SK-N-SH treated with all-trans-retinoic acid at 6 μM for 48 hours (cell line): ENCODE measurements around the gene CEACAM16.

Experiments
- ARNTL ChIP-seq: fragments of 450-650 bp; formaldehyde crosslinking; IDR thresholded peaks from 2 replicates; pipeline ENCODE4 v1.5.0; 2020; ENCODE audit warnings: low read depth, mild to moderate bottlenecking, moderate library complexity, borderline replicate concordance
- BACH2 ChIP-seq: fragments of 250-450 bp; sonication (Bioruptor Pico); IDR thresholded peaks from 2 replicates; pipeline ENCODE4 v1.9.0; 2021; ENCODE audit warnings: mild to moderate bottlenecking, borderline replicate concordance
- CSRNP3 ChIP-seq: fragments of 250-450 bp; sonication (Bioruptor Pico); IDR thresholded peaks from 2 replicates; pipeline ENCODE4 v1.5.1; 2021; ENCODE audit warnings: mild to moderate bottlenecking, moderate library complexity
- PPARA ChIP-seq: fragments of 250-450 bp; sonication (Bioruptor Pico); IDR thresholded peaks from 2 replicates; pipeline ENCODE4 v1.5.0; 2020; ENCODE audit warnings: mild to moderate bottlenecking, borderline replicate concordance

- TF ChIP-seq BACH2 (CRISPR knock-in tag) (no peak), PPARA (CRISPR knock-in tag) (no peak), ARNTL (CRISPR knock-in tag) (no peak), CSRNP3 (CRISPR knock-in tag) (no peak)
Measured at GRCh38 chr19:44720945-44721344, 22.0 kb downstream of the CEACAM16 start.
